Measurements from ENCODE around the gene POLD3.
"Not testable (repeated sequence)": the region's sequence is repeated elsewhere in the genome, so short reads cannot be mapped to it uniquely, and the experiment has no call there.

The POLD3 gene

DNA sequence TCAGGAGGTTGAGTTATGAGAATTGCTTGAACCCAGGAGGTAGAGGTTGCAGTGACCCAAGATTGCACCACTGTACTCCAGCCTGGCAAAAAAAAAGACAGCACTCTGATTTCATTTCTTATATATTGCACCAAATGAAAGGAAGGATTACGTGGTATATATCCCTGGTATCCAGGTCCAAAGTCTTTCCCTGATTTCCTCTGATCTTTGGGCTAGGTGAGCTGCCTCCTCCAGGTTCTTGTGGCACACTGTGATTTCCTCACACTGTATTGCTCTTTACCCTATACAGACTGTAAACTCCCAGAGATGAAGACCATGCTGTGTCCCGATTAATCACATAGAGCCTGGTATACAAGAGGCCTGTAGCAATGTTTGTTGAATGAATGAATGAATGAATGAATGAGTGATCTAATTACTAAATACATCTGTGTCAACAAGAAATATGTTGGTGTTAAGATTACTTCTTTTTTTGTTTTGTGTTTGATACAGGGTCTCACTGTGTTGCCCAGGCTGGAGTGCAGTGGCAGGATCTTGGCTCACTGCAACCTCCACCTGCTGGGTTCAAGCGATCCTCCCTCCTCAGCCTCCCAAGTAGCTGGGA is 9.3 kb upstream of the POLD3 start:
- DNase-seq = no peak

DNA sequence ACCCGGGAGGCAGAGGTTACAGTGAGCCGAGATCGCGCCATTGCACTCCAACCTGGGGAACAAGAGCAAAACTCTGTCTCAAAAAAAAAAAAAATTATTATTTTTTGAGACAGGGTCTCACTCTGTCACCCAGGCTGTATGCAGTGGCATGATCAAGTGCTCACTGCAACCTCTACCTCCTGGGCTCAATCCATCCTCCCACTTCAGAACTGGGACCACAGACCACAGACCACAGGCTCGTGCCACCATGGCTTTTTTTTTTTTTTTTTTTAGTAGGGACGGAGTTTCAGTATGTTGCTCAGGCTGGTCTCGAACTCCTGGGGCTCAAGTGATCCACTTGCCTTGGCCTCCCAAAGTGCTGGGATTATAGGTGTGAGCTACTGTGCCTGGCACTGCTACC is 1.9 kb upstream of the POLD3 start:
- not testable (repeated sequence) for DNase-seq

GRCh38 chr11:74592063-74592440 is 330 bp upstream of the POLD3 start:
- no peak for DNase-seq

GRCh38 chr11:74593463-74593862 is 1.1 kb downstream of the POLD3 start:
- no peak for DNase-seq

DNA sequence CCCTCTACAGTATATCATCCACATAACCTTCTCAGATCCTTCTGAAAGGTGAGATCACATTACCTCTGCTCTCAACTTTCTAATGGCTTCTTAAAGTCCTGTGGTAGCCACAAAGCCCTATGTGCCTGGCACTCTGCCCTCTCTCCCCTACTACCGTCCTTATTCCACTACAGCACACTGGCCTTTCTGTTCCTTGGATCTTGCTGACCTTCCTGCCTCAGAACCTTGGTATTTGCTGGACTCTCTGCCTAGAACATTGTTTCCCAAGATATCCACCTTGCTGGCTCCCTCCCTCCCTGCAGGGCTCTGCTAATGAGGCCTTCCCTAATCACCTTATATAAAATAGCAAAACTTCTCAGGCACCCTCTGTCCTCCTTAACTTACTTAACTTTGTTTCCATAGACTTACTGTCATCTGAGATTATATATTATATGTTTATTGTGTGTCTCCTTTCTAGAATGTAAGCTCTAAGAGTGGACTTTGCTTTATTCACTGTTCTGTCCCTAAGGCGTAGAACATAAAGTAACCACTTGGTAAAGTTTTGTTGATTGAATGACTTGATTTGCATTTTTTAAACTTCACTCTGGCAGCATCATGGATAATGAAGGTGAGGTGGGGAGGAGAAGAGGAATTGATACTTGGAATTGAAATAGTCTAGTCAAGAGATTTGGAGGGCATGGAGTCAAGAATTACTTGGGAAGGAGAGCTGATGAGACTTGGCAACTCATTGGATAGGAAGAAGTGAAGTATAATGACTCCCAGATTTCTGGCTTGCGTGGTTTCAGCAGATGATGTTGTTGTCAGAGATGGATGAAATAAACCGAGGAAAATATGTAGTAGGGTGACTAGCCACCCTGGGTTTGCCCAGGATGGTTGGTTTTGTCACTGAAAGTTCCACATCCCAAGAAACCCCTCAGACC is 10.5 kb downstream of the POLD3 start:
- no peak for DNase-seq

DNA sequence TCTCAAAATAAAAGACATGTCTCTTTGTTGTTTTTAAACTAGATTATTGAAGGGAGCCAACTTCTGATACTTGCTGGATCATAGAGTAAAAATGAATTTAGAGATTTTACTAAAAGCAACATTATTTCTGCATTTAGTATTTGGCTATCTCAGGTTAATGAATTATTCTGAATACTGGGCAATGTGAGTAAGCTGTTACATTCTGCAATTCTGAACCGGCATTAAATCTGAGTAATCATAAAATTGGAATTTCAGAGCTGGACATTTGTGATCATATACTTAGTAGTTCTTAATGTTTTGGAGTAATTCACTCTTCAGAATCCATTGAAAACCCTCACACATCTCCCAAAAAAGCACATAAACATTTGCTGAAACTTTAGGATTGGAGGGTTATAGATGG is 11.5 kb downstream of the POLD3 start:
- DNase-seq = no peak

DNA sequence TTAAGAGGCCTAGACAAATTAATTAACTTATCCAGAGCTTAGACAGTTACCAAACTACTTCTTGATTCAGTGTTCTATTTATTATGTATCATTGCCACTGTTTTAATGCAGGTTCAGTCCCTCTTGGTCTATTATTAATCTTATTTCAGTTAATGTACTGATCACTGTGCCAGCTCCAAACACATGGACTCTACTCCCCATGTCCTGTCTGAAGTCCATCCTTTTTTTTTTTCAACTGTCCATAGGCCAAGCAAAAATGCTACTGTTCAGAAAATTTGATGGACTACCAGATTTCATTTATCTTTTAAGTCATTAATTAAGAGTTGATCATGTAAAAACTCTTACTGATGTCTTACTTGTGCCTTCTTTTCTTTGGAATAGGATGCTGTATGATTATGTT is 11.9 kb downstream of the POLD3 start:
- no peak for DNase-seq

DNA sequence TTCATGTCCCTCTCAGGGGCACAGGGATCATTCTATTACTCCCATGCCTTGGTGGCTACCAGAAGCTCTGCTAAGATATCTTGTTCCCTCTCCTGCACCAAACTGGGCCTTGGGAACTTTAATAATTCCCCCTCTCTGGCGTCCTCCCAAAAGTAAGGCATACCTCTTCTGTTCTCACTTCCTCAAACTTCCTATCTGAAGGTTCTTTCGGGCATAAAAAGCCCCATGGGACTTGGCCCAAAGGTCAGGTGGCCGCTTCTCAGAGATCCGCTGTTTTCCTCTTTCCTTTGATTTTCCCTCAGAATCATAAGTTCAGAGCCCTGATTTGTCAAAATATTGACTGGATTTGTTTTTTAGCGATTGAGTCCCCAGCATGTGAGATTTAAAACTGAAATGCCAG is 13.0 kb downstream of the POLD3 start:
- no peak for DNase-seq

DNA sequence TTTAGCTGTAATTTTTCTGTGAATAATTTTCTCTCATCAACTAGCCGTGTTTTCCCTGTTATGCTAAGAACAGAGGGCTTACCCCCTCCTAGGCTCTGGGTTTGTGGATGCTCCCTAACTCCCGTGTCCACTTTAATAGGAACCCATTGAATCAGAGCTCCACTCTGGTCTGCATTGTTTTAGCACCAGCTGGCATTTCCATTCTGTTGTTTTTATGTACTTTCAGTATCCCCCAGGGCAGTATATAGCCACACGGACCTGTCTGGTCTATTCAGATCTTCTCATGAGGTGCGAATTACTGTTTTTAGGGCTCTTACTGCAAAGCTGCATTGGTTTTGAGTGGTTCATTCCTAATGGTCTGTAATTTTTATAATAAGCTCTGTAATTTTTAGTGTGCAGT is 16.0 kb downstream of the POLD3 start:
- no peak for DNase-seq

DNA sequence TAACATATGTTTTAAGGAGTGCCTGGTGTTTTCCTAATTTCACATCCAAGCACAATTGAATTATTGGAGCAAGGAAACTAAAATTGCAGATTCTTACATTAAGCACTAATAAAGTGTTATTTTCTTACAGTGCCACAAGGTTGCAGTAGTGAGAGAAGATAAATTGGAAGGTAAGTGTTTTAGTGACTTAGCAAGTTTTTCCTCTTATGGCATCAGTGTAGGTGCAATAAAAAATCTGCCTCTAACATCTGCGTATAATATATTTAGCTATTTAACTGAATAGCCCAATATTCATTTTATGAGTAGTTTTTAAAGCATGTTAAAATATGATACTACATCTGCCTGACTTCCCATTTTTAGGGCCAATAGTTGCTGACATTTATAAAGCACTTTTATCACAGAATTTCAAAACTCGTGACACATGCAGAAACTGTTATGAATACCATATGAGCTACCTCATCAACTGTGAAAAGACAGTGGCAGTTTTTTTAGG is 19.0 kb downstream of the POLD3 start:
- DNase-seq = no peak

DNA sequence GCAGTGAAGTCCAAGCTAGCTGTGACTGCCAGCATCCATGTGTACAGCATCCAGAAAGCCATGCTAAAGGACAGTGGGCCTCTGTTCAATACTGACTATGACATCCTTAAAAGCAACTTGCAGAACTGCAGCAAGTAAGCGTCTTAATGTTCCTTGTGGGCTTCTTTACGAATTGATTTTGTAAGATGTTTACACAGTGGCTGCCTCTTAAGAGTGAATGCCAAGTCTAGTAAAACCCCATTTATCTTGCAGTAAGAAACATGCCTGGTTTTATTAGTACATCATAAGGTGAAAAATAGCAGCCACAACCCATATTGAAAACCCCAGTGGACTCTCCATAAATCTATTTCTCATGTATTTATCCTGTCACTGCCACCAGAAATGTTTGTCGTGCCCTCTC is 20.5 kb downstream of the POLD3 start:
- DNase-seq = no peak

DNA sequence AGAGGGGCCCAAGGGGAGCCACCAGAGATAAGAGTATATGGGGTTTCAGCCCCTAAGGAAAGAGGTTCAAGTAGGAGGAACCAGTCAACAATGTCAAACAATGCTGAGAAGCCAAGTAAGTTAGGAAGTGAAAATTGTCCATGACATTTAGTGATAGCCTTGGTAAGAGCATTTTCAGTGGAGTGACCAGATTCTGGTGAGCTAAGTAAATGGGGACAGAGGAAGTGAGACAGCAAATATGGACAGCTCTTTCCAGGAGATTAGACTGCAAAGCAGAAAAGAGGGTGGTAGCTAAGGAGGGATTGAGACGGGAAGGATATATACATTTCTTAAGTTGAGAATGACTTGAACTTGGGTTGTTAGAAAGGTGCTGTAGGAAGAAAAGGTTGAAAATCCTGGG is 22.9 kb downstream of the POLD3 start:
- no peak for DNase-seq

- no peak for DNase-seq
These were observed 23.6 kb downstream of the POLD3 start for GRCh38 chr11:74615988-74616387.

- DNase-seq = no peak
These were observed 28.1 kb downstream of the POLD3 start for GRCh38 chr11:74620531-74620930.

GRCh38 chr11:74626130-74626529 is 33.7 kb downstream of the POLD3 start:
- no peak for DNase-seq

DNA sequence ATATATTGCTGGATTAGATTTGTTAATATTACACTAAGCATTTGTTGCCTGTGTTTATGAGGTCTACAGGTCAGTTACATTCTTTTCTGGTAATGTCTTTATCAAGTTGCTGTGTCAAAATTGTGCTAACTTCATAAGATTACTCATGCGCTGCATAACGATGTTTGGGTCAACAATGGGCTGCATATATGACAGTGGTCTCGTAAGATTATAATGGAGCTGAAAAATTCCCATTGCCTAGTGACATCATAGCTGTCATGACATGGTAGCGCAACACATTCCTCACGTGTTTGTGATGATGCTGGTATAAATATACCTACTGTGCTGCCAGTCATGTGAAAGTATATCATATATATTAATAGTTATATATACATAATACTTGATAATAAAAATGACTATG is 34.2 kb downstream of the POLD3 start:
- DNase-seq = no peak

- DNase-seq = no peak
These were observed 35.0 kb downstream of the POLD3 start for GRCh38 chr11:74627381-74627780.

DNA sequence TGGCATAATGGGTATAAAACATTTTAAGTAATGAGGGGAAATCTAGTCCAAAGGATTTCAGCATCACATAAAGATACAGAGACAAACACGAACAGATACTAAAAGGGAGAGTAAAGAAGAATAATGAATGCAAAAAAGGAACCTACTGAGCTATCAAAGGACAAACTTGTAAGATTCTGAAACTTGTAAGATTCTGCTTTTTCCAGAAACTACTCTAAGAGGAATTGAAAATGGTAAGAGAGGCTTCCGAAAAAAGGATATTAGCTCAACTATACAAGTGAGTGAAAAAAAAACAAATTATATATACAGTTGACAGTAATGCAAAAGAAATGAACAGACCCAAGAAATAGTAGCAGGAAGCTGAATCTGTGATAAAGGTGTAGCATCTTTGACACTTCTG is 37.7 kb downstream of the POLD3 start:
- no peak for DNase-seq

GRCh38 chr11:74633406-74634393 is 41.3 kb downstream of the POLD3 start:
- DNase-seq = no peak

- no peak for DNase-seq
These were observed 42.2 kb downstream of the POLD3 start for GRCh38 chr11:74634537-74634936.

- no peak for DNase-seq
These were observed 44.3 kb downstream of the POLD3 start for GRCh38 chr11:74636630-74637184.

- no peak for DNase-seq
These were observed 45.3 kb downstream of the POLD3 start for GRCh38 chr11:74637700-74638099.

- no peak for DNase-seq
These were observed 46.5 kb downstream of the POLD3 start for GRCh38 chr11:74638869-74639268.
